Kidney (tissue), 14 donors: Measurements from ENCODE around the gene HTT. TPM values are rescaled to one million over a fixed set of nuclear protein-coding genes. Genes with fewer than 3 reads are reported as not detected.

Experiments used
- DNase-seq, 5 donors: peaks; one replicate each; pipeline ENCODE4 v3.0.0-alpha.2; 2013 to 2020
- FAIRE-seq: peaks from 2 replicates; lab custom pipeline; 2012; peaks lifted over from hg19 to GRCh38; lab: Jason Lieb, UNC
- H3K27ac ChIP-seq, 2 donors: one replicate each; pipeline ENCODE4 v1.7.0; 2013; ENCODE audit warnings: low read depth in 2 of 2, low read length in 2 of 2, inconsistent platforms in 1 of 2
- H3K27me3 ChIP-seq: one replicate; pipeline ENCODE4 v1.7.1; 2013; ENCODE audit warnings: low read length, inconsistent platforms; ENCODE audit not compliant: control insufficient read depth, insufficient read depth
- H3K36me3 ChIP-seq, 3 donors: one replicate each; pipeline versions ENCODE4 v1.7.0 to v1.7.1; 2013; ENCODE audit warnings: low read length in 3 of 3, control low read depth in 1 of 3, inconsistent platforms in 1 of 3; ENCODE audit not compliant: insufficient read depth in 3 of 3, control insufficient read depth in 2 of 3
- H3K4me1 ChIP-seq, 3 donors: one replicate each; pipeline versions ENCODE4 v1.7.0 to v1.7.1; 2013; ENCODE audit warnings: low read length in 3 of 3, inconsistent platforms in 1 of 3, low read depth in 1 of 3; ENCODE audit not compliant: control insufficient read depth in 2 of 3, insufficient read depth in 2 of 3
- H3K4me3 ChIP-seq, 3 donors: one replicate each; pipeline versions ENCODE4 v1.7.0 to v1.8.1; 2013; ENCODE audit warnings: low read length in 3 of 3, control low read depth in 1 of 3, inconsistent platforms in 1 of 3
- H3K9ac ChIP-seq, 3 donors: one replicate each; pipeline versions ENCODE4 v1.7.0 to v1.7.1; 2013; ENCODE audit warnings: low read length in 3 of 3, control low read depth in 1 of 3, inconsistent platforms in 1 of 3
- H3K9me3 ChIP-seq, 3 donors: one replicate each; pipeline versions ENCODE4 v1.7.0 to v1.7.1; 2013; ENCODE audit warnings: low read length in 3 of 3, control low read depth in 1 of 3, inconsistent platforms in 1 of 3; ENCODE audit not compliant: control insufficient read depth in 2 of 3, insufficient read depth in 1 of 3
- intact Hi-C: fragments of 100-400 bp; cut with DNase I; formaldehyde crosslinking; loops from one replicate; pipeline ENCODE4 v1.11.1; 2022
- polyA plus RNA-seq: library from polyadenylated mRNA; stranded (reverse); fragments of 350-450 nt; fragmentation: Illumina TruSeq; extraction: RNeasy Lipid Tissue Mini Kit (QIAGEN cat#74804); gene quantifications from one replicate; pipeline ENCODE4 v1.2.3, GENCODE V29; 2014; ENCODE audit warnings: low read depth, low replicate concordance; ENCODE audit not compliant: insufficient read depth
- total RNA-seq: library from RNA; stranded (reverse); fragmentation: NEBNext Ultra II Directional; extraction: Animal tissue kit (Norgen Biotek cat#: 25700); gene quantifications from one replicate; pipeline ENCODE4 v1.2.1, GENCODE V29; 2021
- TF ChIP-seq, protein P1 (sequence below): IDR thresholded peaks from 3 replicates; pipeline ENCODE4 v1.5.1; 2012; ENCODE audit warnings: mild to moderate bottlenecking, moderate library complexity, borderline replicate concordance; ENCODE audit not compliant: insufficient read depth; ENCODE audit errors: extremely low read depth
- donor health status: control.
- donor health status: control.
- donor health status: control.
- donor health status: control.
- donor health status: control.
- donor health status: DM: yes; HTN: yes; CAD: no.
- donor health status: Normal renal cell carcinoma (clear cell type).

Gene HTT
- total and polyA plus RNA-seq, 2 donors from 2014 or later = 7.2 to 64.0 TPM

DNA sequence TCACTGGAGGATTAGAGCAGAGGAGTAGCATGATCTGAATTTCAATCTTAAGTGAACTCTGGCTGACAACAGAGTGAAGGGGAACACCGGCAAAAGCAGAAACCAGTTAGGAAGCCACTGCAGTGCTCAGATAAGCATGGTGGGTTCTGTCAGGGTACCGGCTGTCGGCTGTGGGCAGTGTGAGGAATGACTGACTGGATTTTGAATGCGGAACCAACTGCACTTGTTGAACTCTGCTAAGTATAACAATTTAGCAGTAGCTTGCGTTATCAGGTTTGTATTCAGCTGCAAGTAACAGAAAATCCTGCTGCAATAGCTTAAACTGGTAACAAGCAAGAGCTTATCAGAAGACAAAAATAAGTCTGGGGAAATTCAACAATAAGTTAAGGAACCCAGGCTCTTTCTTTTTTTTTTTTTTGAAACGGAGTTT is 5.2 kb downstream of the HTT start:
- H3K4me1 ChIP-seq = peaks cover 6 to 11% (median 10%) of the 10 kb centered on the region in 3 donors
- no peak overlapping the region for H3K9ac ChIP-seq
- FAIRE-seq (no peak), DNase-seq (no peak)
- intact Hi-C loops = no loop called here
- no peak overlapping the region for H3K27ac ChIP-seq
- H3K27me3 ChIP-seq = no peaks in the 10 kb centered on the region
- H3K9me3 ChIP-seq = no peaks in the 10 kb centered on the region
- no peaks in the 10 kb centered on the region for H3K36me3 ChIP-seq
- H3K4me3 ChIP-seq = no peak overlapping the region
- TF ChIP-seq, protein P1, sequence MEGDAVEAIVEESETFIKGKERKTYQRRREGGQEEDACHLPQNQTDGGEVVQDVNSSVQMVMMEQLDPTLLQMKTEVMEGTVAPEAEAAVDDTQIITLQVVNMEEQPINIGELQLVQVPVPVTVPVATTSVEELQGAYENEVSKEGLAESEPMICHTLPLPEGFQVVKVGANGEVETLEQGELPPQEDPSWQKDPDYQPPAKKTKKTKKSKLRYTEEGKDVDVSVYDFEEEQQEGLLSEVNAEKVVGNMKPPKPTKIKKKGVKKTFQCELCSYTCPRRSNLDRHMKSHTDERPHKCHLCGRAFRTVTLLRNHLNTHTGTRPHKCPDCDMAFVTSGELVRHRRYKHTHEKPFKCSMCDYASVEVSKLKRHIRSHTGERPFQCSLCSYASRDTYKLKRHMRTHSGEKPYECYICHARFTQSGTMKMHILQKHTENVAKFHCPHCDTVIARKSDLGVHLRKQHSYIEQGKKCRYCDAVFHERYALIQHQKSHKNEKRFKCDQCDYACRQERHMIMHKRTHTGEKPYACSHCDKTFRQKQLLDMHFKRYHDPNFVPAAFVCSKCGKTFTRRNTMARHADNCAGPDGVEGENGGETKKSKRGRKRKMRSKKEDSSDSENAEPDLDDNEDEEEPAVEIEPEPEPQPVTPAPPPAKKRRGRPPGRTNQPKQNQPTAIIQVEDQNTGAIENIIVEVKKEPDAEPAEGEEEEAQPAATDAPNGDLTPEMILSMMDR = no peak

DNA sequence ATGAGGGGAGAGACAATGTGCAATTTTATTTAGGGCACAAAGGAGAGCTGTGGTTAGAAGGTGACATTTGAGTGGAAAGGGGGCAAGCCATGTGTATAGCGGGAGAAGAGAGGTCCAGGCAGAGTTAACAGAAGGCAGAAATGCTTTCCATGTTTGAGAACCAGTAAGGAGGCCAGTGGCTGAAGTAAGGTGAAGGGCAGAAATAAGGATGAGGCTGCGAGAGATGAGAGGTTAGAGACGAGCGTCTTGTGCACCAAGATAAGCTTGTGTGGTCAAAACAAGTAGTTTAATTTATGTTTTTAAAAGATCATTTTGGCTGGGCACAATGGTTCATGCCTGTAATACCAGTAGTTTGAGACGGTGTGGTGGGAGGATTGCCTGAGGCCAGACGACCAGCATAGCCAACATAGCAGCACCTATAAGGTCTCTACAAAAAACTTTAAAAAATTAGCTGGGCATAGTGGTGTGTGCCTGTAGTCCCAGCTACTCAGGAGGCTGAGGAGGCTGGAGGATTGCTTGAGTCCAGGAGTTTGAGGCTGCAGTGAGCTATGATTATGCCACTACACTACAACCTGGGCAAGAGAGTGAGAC is 8.5 kb downstream of the HTT start:
- no peak overlapping the region for H3K27ac ChIP-seq
- DNase-seq (no peak), FAIRE-seq (no peak)
- H3K4me1 ChIP-seq = peaks cover 0 to 12% (median 0%) of the 10 kb centered on the region in 3 donors
- H3K36me3 ChIP-seq = peaks cover 0 to 5% (median 0%) of the 10 kb centered on the region in 3 donors
- H3K9me3 ChIP-seq = no peaks in the 10 kb centered on the region
- no peak overlapping the region for H3K4me3 ChIP-seq
- no peaks in the 10 kb centered on the region for H3K27me3 ChIP-seq
- intact Hi-C loops = no loop called here
- no peak overlapping the region for H3K9ac ChIP-seq
- TF ChIP-seq, protein P1 = no peak

DNA sequence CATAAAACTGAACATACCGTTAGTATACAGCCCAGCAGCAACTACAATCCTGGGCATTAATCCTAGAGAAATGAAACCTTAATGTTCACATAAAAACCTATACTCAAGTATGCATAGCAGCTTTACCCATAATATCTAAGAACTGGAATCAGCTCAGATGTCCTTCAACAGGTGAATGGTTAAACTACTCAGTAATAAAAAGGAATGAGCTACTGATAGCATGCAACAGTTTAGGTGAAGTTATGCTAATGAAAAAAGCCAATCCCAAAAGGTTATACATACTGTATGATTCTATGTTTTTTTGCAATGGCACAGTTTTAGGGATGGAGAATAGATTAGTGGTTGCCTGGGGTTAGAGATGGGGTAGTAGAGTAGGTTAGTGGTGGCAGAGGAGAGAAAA is 9.3 kb downstream of the HTT start:
- no peaks in the 10 kb centered on the region for H3K9me3 ChIP-seq
- H3K4me3 ChIP-seq = no peak overlapping the region
- no peaks in the 10 kb centered on the region for H3K27me3 ChIP-seq
- no peak overlapping the region for H3K27ac ChIP-seq
- H3K9ac ChIP-seq = no peak overlapping the region
- DNase-seq (no peak), FAIRE-seq (no peak)
- peaks cover 0 to 12% (median 0%) of the 10 kb centered on the region in 3 donors for H3K4me1 ChIP-seq
- intact Hi-C loops = no loop called here
- H3K36me3 ChIP-seq = peaks cover 0 to 5% (median 0%) of the 10 kb centered on the region in 3 donors
- TF ChIP-seq, protein P1 = no peak
